ENCODE measurements around the gene MUC20. TPM values are rescaled to one million over a fixed set of nuclear protein-coding genes. Genes with fewer than 3 reads are reported as not detected.

Gene MUC20
- total and polyA plus RNA-seq, 2 of the 13 experiments (the other 11 are each of a cell fraction or from before 2014, with no cell fraction given), result 0.24 to 0.83 TPM

- intact Hi-C loops (cut with micrococcal nuclease; ENCODE audit: unreplicated experiment) (no loop called here), in situ Hi-C loops (cut with HindIII; ENCODE audit: extremely low pct_ligation_motif_present, low pct_unique_long_range_greater_than_20kb) (no loop called here)
- Histone ChIP-seq H3K9me3 (ENCODE audit: low read length) (no peaks in the 10 kb centered on the region), H4K20me1 (ENCODE audit: insufficient read depth, low read length) (no peaks in the 10 kb centered on the region), H3K27me3 (ENCODE audit: control insufficient read depth in 1 of 2, insufficient read depth in 2 of 2, low read length in 2 of 2) (peaks cover 2 to 15% of the 10 kb centered on the region in 2 experiments; a peak in 4 of 5 replicates), H2AFZ (ENCODE audit: low read length) (no peak overlapping the region), H3K4me1 (ENCODE audit: insufficient read depth, low read length) (peaks cover 5% of the 10 kb centered on the region), H3K36me3 (replicated peaks in 1 of 2; ENCODE audit: control insufficient read depth in 1 of 2, insufficient read depth in 2 of 2, low read length in 2 of 2) (no peaks in the 10 kb centered on the region), H3K4me3 (replicated peaks in 1 of 3; ENCODE audit: insufficient read depth in 1 of 3, low read depth in 2 of 3, low read length in 3 of 3) (no peak overlapping the region), H3K4me2 (ENCODE audit: low read depth, low read length) (no peak overlapping the region), H3K79me2 (ENCODE audit: insufficient read depth, low read length) (no peaks in the 10 kb centered on the region), H3K9ac (ENCODE audit: insufficient read depth, low read depth, low read length) (no peak overlapping the region), H3K27ac (ENCODE audit: extremely low read length, insufficient read depth, low read length) (no peak overlapping the region)
- no peak for DNase-seq (ENCODE audit: low spot score)
- FAIRE-seq, result no peak
- ChIA-PET CTCF (ENCODE audit: low intra/inter-chr PET ratio, low total read pairs) (no interaction called here), POLR2A (no interaction called here)
- no peak for ATAC-seq
- 79% methylated on average over 9 of the region's 9 CpGs for WGBS (ENCODE audit: low lambda C conversion rate)
- no TSS peak for BruUV-seq (replicated peaks)
- TF ChIP-seq RAD21 (CRISPR knock-in tag; IDR thresholded peaks at IDR 0.05) (no peak), ZNF331 (CRISPR knock-in tag; IDR thresholded peaks at IDR 0.05) (no peak), KAT7 (CRISPR knock-in tag; IDR thresholded peaks at IDR 0.05; ENCODE audit: borderline replicate concordance) (no peak), ZNF207 (IDR thresholded peaks at IDR 0.05; ENCODE audit: borderline replicate concordance) (no peak), BCL3 (CRISPR knock-in tag; IDR thresholded peaks at IDR 0.05) (no peak), KDM2A (CRISPR knock-in tag; IDR thresholded peaks at IDR 0.05; ENCODE audit: borderline replicate concordance, low read depth) (no peak), ZNF142 (CRISPR knock-in tag; IDR thresholded peaks at IDR 0.05) (no peak), TFDP2 (CRISPR knock-in tag; IDR thresholded peaks at IDR 0.05) (no peak), NFKBIZ (CRISPR knock-in tag; IDR thresholded peaks at IDR 0.05) (no peak), ZSCAN12 (CRISPR knock-in tag; IDR thresholded peaks at IDR 0.05) (no peak), RERE (CRISPR knock-in tag; IDR thresholded peaks at IDR 0.05; ENCODE audit: low read depth) (no peak), MYC (CRISPR knock-in tag; IDR thresholded peaks at IDR 0.05; ENCODE audit: borderline replicate concordance) (no peak)
Measured at GRCh38 chr3:195746751-195747150, 26.0 kb downstream of the MUC20 start.

Data from HepG2 (cell line).